Nucleus accumbens (tissue), 56 donors: ENCODE data around the gene EFCAB9.
A peak's percentile ranks its signal among the peaks of the same experiment; 100 is the strongest.
"Not testable (repeated sequence)": the region's sequence is repeated elsewhere in the genome, so short reads cannot be mapped to it uniquely, and the experiment has no call there.

Source experiments
- DNase-seq, 56 donors: peaks; one replicate each; lab custom pipeline; 2025; lab: John Stamatoyannopoulos, UW

Gene EFCAB9

DNA sequence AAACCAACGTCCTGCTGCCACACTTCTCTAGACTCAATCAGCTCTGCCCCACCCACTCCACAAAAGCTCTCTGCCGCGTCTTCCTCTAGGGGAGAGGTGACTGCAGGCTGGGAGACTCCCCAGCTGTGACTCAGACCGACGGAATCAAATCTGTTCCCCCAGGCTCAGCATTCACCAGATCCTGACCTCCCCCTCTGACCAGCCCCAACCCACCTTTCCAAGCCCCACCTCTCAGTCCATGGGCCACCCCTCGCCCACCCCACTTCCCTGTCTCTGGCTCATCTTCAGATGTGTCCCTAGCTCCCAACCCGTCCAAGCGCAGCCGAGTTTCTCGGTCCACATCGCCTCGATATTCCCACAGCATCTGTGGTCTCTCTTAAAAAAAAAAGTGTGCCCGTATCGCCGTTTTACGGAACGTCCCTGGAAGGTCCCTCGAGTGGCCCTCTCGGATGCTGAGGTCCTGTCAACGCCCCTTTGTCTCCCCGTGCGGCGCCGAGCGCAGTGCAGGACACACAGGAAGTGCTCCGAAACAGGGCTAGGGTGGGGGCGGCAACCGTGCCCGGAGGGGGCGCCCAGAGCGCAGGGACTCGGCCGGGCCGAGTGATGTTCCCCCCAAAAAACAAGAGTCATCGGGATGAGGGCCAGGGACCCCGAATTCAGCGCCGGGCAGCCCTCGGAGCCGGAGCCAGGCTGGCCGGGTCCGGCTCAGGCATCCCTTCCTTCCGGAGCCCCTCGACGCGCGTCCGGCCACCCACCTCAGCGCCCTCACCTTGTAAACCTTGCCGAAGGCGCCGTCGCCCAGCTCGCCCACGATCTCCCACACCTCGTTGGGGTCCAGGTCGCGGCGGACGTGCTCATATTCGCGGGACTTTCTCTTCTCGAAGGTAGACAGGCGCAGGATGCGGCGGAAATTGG, 6.6 kb upstream of the EFCAB9 start:
- peak in 15 of 56 donors; percentile 4 to 43 (median 27) for DNase-seq

DNA sequence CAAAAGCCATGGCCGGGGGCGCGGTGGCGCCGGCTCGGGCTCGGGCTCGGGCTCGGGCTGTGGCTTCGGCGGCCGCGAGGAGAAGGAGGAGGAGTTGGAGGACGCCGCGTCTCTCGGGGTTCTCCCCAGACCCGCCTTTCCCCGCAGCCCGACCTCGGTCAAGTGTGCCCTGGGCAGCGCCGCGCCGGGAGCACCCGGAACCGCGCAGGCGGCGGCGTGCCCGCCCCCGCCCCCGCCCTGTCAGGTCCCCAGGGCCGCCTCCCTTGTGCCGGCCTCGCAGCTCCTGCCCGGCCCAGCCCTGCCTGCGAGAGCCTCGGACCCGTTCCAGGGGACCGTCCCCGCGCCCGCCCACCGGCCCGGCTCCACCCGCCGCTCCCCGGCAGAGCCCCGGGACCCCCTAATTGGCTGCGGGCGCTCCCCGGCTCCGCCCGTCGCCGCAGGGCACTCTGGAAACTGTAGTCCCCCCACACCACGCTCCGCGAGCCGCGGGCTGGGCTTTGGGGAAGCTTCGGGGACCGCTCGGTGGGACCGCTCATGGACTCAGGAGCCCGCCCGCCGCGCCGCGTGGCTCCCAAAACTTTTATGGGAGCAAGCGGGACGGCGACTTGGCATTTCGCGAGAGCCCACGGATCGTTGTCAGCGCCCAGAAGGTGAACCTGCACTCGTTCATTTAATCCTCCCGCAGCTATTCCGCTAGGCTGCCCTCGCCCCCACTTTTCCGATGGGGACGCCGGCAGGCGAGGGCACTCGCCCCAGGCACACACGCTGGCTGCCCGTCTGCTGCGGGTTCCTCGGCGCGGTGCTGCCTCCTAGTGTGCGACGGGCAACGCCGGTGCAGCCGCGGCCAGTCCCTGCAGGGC, 5.7 kb upstream of the EFCAB9 start, which contains the start of gene STK10:
Gene STK10, minus strand, starts transcription at position 192 of the 860 bp plus-strand sequence. Its CDS starts 182 bp downstream, at position 10.
- peak; percentile 32 to 94 (median 86) for DNase-seq

DNA sequence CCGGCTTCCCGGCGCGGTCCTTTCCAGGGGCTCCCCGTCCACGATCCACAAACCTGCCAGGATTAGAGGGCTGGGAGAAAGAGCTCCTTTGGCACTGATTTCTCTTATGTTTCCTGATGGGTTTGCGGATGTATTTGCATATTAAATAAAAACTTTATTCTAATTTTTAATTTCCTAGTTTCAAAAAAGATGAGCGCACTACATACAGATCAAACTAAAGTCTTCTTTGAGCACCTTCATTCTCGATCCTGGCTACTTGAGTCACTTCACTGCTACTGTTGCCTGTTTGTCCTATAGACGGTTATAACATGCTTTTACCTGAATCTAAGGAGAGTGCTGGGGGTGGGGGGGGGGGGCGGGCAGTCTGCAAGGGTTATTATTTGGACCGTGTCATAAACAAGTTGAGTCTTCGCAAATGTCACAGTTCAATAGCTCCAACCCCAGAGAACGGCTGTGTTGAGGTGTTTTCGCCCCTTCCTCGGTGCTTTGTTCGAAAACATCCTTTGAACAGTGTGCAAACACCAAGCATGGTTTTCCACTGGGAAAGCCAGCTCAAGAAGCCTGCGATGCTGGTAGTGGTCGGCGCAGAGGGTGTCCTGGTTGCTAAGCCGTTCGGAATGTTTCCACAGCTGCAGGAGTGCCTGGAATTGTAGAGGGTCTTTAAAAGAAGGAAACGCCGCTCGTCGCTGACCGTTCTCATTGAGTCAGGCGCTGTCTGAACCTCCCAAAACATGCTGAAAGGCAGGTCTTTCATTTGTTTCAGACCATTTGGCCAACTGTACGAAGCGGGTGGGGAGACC, 4.9 kb upstream of the EFCAB9 start:
- no peak for DNase-seq

DNA sequence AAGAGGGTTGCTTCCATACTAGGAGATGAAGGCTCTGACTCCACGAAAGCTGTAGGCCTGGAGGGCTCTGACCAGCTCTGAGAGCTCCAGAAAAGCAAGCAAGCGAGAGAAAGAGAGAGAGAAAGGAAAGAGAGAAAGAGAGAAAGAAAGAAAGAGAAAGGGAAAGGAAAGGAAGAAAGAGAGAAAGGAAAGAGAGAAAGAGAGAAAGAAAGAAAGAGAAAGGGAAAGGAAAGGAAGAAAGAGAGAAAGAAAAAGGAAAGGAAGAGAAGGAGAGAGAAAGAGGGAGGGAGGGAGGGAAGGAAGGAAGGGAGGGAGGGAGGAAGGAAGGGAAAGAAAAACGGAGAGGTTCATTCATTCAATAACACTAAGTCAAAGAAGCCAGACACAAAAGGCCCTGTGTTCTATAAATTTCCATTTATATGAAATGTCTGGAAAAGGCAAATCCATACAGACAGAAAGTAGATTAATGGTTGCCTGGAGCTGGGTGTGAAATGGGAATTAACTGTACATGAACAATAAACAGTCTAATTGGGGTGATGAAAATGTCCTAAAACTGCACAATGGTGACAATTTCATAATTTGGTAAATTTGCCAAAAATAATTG, 4.2 kb upstream of the EFCAB9 start:
- no peak for DNase-seq

DNA sequence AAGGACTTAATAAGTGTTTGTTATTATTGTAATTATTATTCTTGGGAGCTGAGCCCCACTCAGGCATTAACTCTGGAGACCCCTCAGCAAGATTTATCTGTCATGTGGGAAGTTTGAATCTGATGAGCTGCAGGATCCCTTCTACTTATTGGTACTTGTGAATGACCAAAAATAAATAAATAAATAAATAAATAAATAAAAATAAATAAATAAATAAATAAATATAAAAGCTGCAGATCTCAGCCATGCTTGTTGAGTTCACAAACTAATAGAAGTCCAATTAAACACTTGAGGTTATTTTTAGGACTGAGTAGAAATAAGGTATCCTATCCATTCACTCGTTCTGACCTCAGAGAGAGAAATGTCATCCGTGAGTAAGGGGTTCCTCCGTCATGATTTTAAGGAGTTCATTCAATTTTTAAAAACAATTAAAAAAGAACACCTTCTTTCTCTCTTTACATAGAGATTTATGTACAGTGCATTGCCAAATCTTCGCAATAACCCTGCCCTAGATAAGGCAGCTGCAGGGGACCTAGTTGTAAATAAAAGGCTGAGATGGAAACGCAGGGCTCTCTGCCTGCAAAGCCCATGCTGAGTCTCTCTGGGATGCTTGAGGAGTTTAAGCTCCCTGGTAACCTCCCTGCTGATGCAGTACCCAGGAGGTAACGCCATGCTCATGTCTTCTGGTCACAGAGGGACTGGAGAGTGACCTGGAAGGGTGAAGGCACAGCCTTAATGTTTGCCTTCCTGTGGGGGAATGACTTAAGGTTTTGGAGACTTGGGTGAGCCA, 1.2 kb downstream of the EFCAB9 start:
- no peak for DNase-seq

DNA sequence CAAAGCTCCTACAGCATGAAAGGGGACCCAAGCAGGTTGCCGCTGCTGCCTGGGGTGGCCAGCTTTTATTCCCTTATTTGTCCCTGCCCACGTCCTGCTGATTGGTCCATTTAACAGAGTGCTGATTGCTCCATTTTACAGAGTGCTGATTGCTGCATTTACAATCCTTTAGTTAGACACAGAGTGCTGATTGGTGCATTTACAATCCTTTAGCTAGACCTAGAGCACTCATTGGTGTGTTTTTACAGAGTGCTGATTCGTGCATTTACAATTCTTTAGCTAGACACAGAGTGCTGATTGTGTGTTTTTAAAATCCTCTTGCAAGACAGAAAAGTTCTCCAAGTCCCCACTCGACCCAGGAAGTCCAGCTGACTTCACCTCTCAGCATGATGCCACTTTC, 3.8 kb downstream of the EFCAB9 start:
- not testable (repeated sequence) for DNase-seq

DNA sequence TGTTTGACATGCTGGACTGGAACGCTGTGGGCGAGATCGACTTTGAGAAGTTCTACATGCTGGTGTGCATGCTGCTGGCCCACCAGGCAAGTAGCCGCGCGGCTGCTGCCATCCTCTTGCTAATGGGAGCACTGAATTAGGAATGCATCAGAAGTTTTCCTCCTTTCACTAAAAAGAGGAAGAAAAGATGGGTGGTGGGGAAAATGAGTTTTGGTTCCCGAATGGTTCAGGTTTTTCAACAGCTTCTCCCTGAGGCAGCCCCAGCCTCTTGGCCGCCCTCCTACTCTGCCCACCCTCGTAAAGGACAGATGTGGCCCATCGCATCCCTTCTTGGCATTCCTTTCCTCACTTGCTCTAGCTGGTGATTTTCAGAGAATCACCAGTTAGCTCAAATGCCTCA, 5.5 kb downstream of the EFCAB9 start:
- no peak for DNase-seq

DNA sequence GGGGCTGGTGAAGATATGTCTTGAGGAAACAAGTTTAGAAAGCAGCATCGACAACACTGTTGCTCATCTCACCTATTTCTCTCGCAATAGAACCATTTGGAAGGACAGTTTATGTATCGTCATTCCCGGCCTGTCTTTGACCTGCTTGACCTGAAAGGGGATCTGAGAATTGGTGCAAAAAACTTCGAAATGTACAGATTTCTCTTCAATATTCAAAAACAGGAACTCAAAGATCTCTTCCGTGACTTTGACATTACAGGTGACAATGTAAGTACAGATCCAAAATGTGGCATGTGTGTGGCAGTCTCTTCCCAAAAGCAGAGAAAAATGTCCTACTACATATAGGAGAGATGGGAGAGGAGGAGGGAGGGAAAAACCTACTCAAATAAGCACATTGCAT, 6.5 kb downstream of the EFCAB9 start:
- DNase-seq: no peak

DNA sequence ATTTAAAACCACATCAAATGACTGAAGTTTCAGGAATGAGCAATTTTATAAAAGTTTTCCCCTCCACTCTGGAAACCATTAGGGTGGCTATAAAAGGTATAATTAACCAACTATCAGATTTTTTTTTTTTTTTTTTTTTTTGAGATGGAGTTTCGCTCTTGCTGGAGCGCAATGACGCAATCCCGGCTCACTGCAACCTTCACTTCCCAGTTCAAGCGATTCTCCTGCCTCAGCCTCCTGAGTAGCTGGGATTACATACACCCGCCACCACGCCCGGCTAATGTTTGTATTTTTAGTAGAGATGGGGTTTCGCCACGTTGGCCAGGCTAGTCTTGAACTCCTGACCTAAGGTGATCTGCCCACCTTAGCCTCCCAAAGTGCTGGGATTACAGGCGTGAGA, 12.0 kb downstream of the EFCAB9 start:
- not testable (repeated sequence) for DNase-seq

DNA sequence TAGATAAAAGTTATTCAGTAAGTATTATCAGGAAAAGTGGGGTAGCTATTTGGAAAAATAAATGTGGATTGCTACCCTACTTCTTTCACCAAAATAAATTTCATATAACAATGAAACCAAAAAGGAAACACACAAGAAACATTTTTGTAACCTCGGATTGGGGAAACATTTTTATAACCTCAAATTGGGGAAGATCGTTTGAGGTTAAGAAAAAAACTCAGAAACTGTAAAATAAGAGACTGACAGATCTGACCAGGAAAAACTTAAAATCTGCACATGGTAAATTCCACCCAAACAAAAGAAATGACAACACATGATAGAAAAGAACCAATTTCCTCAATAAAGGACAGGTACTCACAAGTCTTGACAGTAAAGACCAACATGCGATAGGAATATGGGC, 13.5 kb downstream of the EFCAB9 start:
- DNase-seq: no peak

DNA sequence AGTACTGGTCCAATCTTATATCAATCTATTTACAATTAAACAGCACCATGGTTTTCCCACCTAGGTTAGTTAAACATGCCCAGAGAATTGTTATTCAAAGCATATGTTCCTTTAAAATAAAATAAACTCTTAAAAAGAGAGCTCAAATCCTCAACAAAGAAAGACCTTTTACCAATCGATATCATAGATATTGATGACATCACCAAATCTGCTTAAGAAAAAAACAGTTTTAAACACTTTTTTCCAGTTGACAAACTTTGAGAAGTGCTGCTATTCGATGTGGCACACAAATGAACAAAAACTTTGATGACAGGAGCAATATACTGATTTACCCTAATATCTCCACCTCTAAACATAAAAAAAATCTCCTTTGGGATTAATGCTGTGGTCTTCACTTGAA, 15.7 kb downstream of the EFCAB9 start:
- no peak for DNase-seq

DNA sequence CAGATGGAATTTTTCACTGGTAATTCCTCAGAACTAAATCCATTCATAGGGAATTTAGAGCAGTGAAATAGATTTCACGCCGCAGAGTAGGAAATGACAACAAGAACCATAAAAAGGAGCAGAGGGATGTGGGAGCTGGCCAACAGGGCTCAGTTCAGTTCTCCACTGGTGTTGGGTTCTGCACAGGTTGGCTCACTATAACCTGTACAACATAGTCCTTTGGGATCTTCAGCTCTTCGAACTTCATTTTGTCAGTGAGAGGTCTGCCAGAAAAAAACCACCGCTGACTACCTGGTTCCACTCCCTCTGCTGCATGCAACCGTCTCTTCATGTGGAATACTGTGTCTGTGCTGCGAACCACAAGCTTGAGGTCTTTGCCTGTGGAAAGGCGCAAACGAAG, 17.7 kb downstream of the EFCAB9 start:
- DNase-seq: no peak

DNA sequence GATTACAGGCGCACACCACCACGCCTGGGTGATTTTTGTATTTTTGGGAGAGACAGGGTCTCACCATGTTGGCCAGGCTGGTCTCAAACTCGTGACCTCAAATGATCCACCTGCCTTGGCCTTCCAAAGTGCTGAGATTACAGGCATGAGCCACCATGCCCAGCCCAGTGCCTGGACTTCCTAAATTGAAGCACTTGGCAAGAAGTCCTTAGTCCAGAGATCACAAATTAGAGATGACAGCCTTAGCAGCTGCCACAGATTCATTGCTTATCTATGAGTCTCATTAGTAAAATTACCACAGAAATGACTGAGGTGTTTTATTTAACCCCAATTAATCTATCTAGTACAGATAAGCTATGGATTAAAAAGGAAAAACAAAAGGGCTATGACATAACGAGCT, 19.2 kb downstream of the EFCAB9 start:
- no peak for DNase-seq

DNA sequence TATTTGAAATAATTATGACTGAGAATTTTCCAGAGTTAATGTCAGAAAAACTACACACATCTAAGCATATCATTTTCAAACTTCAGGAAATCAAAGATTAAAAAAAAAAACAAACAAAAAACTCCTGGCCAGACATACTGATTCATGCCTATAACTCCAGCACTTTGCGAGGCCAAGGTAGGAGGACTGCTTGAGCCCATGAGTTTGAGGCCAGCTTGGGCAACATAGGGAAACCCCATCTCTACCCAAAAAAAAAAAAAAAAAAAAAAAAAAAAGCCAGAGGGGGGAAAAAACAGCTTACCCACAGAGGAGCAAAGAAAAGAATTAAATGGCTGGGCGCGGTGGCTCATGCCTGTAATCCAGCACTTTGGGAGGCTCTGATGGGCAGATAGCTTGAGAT, 22.4 kb downstream of the EFCAB9 start:
- no peak for DNase-seq

DNA sequence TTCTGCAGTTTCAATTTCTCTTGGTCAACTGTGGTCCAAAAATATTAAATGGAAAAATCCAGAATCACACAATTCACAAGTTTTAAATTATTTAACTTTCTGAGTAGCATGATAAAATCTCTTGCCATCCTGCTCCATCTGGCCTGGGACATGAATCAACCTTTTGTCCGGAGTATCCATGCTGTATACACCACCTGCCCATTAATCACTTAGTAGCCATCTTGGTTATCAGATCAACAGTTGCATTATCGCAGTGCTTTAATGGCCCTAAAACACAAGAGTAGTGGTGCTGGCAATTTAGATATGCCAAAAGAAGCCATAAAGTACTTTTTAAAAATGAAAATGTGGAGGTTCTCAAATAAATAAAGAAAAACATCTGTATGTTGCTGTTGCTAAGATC, 25.3 kb downstream of the EFCAB9 start:
- DNase-seq: no peak

DNA sequence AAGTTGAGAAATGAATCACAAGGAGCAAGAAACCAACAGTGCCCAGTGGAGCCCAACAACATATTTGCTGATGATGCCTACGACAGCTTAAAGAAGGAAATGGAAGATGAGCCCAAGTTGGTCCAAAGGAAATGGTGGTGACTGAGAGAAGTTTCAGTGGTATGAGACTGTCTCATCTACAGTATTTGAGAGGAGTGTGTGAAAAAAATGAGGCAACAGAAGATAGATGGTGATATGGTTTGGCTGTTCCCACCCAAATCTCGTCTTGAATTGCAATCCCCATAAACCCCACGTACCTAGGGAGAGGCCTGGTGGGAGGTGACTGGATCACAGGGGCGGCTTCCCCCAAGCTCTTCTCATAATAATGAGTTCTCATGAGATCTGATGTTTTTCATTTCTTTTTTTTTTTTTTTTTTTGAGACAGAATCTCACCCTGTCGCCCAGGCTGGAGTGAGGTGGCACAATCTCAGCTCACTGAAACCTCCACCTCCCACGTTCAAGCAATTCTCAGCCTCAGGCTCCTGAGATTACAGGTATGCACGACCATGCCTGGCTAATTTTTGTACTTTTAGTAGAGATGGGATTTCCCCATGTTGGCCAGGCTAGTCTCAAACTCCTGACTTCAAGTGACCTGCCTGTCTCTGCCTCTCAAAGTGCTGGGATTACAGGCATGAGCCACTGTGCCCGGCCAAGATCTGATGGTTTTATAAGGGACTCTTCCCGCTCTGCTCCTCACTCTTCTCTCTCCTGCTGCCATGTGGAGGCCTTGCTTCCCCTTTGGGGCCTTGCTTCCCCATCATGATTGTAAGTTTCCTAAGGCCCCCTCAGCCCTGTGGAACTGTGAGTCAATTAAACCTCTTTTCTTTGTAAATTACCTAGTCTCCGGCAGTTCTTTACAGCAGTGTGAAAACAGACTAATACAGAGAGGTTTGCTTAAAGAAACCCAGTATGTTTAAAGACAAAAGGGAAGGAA, 30.2 kb downstream of the EFCAB9 start:
- peak in 6 of 56 donors; percentile 8 to 60 (median 16) for DNase-seq

DNA sequence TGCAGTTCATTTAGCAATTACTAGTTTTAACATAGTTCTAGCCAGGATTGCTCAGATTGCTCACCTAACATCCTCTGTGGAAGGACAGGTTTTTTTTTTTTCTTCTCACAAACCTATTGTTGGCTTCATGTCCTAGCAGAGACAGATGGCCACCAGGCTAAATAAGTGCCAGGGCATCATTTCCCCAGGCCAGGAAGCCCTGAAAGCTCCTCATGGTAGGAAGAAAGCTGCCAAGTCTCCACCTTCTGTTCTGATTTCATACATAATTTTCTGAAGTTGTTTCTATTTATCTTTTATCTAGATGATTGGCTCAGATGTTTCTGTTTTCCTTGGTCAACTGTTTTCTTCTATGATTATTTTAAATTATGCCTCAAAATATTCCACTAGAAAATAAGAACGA, 31.0 kb downstream of the EFCAB9 start:
- DNase-seq: no peak

DNA sequence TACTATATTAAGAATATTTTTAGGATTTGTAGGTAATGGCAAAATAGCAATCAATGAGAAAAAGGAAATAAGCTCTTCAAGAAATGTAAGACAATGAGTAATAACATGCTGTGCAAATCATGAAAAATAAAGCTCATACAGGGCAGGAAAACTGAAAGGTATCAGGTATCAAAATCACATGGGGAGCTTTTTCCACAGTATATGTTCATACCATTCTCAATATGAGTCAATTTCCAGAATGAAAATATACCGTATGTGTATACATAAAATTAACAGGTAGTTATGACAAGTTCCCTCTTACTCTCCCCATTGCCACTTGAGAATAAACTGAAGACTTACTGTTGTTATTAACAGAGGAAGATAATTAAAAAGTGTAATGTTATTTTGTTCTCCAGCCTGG, 35.9 kb downstream of the EFCAB9 start:
- DNase-seq: no peak
